ENCODE measurements around the gene BBLN.
"Not testable (repeated sequence)": the region's sequence is repeated elsewhere in the genome, so short reads cannot be mapped to it uniquely, and the experiment has no call there.

Gene BBLN

GRCh38 chr9:128164307-128164885, 4.3 kb downstream of the BBLN start:
- no peak for DNase-seq

DNA sequence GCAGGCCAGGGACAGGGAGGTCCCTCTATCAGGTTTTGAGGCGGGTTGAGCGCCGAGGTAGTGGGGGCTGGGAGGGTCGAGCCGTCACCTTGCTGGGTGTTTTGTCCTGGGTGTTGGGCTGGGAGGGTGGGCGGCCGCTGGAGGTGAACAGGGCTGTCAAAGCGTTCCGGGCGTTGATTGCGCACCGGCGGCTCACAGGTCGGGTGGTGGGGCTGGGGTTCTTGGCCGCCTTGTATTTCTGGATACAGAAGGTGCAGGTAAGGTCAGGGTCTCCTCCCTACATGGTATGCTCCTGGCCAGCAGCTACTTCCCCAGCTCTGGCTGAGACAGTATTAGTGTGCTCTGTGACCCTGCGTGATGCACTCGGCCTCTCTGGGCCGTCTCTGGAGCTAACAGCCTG, 6.1 kb downstream of the BBLN start:
- no peak for DNase-seq

GRCh38 chr9:128167209-128167608, 7.1 kb downstream of the BBLN start:
- DNase-seq: no peak

GRCh38 chr9:128168731-128169308, 8.8 kb downstream of the BBLN start:
- DNase-seq: no peak

- DNase-seq: no peak
These were observed 9.4 kb downstream of the BBLN start for GRCh38 chr9:128169492-128169891.

GRCh38 chr9:128169925-128170324, 9.9 kb downstream of the BBLN start:
- no peak for DNase-seq

GRCh38 chr9:128174062-128174461, 14.0 kb downstream of the BBLN start:
- no peak for DNase-seq

DNA sequence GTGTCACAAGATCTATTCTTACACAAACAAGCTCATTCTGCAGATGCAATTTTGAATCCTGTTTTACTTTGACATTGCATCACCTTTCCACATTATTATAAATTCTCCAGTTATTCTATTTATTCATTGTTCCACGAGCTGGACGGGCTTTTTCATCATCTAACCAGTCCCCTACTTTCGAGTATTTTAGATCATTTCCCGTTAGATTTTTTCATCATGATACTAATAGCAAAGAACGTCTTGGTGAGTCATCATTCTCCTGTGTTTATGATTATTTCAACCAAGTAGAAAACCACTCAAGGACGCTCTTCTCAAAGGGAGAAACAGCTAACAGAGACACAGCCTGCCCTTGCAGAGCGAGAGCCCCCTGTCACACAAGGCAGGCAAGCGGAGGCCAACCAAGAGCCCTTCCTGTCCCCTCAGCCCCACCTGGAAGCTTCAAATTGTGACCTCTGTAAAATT, 15.1 kb downstream of the BBLN start:
- no peak for DNase-seq

GRCh38 chr9:128175726-128176125, 15.7 kb downstream of the BBLN start:
- DNase-seq: no peak

- no peak for DNase-seq
These were observed 18.9 kb downstream of the BBLN start for GRCh38 chr9:128178806-128179431.

DNA sequence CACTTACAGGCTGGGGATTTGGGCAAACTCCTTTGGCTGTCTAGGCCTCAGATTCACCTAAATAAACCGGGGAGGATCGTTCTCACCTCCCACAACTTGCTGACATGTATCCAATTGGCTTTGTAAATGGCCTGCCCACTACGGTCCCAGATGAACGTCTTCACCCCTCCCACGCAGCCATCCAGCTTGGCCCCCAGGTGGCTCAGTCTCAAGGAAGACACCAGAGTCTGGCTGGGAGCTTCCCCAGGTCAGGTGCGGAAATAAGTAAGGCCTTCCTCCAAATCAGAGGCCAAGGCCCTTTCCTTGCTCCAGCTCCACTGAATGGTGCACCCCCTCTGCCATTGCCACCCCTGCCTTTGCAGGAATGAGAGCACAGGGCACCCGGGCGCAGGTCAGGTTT, 19.9 kb downstream of the BBLN start:
- no peak for DNase-seq

- no peak for DNase-seq
These were observed 20.4 kb downstream of the BBLN start for GRCh38 chr9:128180447-128180846.

DNA sequence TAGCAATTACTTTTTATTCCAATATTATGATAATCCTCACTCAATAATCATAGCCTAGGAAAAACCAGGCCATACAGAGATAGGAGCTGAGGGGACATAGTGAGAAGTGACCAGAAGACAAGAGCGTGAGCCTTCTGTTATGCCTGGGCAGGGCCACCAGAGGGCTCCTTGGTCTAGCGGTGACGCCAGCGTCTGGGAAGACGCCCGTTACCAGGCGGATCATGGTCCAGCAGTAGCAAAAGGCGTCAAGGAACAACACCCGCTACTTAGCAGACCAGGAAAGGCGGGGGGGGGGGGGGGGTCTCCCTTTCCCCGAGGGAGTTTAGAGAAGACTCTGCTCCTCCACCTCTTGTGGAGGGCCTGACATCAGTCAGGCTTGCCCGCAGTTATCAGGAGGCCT, 21.4 kb downstream of the BBLN start:
- DNase-seq: not testable (repeated sequence)

DNA sequence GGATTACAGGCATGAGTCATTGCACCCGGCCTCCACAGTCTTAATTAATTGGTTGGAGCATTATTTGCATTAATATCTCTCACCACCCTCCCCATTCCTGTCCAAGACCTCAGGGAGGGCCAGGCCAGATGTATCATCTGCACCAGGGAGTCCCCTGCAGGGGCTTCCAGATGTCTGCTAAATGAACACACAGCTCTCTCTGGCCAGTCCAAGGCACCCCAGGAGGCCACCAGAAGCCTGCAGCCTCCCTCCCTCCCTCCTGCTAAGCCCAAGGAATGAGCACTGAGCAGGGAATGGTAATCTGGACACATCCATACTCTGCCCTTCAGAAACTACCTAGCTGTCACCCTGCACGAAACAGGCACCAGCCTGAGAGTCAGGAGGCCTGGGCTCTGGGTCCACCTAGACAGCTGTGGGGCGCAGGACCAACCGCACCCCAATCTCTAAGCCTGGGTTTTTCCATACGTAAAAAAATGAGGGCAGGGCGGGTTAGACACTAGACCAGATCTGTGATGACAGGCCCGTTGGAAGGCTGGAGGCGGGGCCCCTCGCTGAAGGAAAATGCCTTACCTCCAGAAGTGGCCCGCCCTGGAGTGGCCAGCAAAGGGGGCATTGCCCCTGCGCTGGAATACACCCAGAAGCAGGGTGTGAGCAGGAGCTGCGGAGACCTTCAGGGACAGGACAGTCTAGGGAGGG, 23.0 kb downstream of the BBLN start:
- DNase-seq: no peak

DNA sequence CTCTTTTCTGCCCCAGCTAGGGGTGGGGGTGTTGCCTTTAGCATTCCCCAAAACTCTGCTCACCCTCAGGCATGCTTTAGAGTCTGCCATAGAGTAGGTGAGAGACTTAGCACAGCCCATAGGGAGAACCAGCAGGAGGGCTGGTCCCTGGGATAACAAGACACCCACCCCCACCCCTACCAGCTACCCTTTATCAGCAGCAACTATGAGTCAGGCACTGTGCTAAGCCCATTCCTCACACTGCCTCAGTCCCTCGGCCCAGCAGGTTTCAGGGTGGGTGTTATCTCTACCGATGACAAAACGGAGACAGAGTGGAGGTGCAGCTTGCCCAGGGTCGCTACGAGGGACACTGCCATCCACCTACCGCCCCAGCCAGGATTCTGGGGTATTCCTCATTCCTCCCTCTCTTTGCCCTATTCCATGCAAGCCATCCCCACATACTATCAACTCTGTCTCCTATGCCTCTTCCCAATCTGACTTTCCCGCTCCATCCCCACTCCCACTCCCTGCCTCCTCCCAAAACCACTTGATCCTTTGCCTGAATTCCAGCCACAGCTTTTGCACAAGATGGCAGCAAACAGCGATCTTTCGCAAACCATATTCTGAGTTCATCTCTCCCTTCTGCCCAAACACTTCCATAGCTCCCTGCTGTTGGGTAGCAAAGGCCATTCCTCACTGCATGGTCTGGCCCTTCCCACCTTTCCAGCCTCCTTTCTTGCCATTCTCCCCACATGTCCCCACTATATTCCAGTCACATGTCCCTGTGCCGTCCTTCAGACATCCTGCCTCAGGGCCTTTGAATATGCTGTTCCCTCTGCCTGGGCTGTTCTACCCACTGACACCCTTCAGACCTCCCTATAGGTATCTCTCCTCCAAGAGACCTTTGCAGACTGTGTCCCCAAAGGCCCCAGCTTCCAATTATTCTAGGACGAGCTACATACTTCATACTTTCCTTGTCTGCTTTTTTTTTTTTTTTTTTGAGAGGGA, 26.2 kb downstream of the BBLN start:
- DNase-seq: no peak

GRCh38 chr9:128187361-128187760, 27.3 kb downstream of the BBLN start:
- DNase-seq: no peak

DNA sequence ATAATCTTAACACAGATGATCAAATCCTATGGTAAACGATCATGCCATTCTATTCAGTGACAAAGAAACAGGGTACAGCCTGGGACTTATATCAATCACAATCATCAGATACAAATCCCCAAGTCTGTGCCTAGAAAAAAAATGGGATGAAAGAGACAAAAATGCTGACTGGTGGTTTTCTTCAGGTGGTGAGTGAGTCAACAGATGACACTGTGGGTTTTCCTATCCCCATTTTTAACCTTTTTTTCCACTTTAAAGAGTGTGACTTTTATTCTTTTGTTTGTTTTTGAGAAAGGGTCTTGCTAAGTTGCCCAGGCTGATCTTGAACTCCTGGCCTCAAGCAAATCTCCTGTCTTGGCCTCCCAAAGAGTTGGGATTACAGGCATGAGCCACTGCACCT, 28.1 kb downstream of the BBLN start:
- no peak for DNase-seq

DNA sequence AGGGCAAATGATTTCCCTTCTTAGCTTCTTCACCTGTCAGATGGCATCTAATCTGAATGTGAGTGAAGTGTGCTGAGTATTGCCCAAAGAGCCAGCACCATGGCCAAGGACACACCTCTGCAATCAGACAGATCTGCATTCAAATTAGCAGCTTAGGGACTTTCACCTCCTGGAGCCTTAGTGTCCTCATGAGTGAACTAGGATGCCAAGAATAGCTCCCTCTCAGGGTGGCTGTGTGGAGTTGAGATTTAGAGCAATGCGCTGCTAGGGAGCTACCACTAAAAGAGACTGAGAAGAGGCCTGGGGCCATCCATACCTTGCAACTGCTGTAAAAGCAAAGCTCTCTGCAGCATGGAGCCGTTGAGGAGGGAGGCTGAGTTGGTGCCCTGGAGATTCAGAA, 29.9 kb downstream of the BBLN start:
- no peak for DNase-seq

DNA sequence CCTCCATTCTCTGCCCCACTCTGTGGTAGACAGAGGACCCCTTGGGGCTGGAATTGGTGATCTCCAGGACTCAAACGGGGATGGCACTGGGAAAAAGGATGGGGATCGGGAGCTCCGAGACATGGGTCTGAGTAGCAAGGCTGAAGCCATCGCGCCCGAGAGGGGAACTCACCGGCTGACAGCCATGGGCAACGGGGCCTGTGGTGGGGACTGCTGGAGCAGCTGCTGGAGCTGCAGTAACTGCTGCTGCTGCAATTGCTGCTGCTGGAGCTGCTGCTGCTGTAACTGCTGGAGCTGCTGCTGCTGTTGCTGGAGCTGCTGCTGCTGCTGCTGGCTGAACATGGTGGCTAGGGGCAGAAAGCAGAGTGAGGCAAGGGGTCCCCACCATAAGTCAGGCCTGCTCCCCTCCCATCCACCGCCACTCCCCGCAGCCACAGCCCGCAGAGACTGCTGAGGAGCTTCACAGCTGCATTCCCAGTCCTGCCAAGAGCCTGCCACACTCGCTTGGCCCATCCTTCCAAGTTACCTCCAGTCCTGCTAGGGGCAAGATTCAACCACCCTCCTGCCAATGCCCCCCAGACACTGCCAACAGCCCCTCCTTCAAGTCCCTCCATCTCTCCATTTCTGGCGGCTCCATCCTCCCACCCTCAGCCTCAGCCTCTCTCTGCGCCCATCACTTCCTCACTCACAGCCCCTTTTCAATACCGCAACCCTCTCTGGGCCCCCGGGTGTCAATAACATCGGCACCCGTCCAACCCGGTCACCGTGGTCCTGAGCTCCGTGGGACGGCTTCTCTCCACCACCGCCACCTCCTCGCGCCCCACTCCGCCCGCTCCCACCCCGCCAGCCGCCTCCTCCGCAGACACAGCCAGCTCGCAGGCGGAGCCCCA, 30.7 kb downstream of the BBLN start:
- no peak for DNase-seq

- DNase-seq: peak; percentile 81 to 85
These were observed 31.5 kb downstream of the BBLN start, which contains the start of gene CIZ1 for GRCh38 chr9:128191406-128192046. CIZ1 (minus strand) TSS chr9:128191572; CDS start chr9:128190857, 715 bp downstream.
